ENCODE results near the gene CDHR3.

Gene CDHR3

DNA sequence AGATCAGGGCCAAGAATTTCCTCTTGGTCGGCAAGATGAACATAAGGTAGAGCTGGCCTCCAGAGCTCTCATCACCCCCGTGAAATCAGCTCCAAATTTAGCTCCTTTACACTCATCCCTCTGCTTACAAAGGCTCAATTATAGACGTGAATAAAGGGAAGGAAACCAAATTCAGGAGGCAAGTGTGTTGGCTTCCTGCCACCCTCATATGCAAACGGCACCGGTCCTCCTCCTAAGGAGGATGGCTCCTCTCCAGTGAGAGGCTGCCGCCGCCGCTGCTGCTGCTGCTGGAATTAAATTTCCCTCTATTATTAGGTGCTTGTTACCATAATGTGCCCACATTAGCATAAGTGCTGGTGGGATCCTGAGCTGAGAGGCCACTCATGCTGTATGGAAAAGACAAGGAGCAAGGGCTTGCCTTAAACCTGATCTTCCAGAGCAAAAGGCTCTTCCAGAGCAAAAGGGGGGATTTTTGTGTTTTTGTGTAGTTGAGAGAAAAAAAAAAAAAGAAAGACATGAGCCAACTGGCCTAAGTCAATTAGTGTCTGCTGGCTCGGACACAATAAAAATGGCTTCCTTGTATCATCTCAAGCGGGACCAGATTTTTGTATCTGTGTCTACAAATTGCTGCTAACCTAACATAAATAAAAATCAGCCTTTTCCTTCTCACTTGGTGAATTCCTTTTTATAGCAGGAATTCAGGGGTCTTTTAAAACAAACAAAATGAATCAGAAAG, 68.4 kb downstream of the CDHR3 start:
- peak; percentile 67 for DNase-seq

DNA sequence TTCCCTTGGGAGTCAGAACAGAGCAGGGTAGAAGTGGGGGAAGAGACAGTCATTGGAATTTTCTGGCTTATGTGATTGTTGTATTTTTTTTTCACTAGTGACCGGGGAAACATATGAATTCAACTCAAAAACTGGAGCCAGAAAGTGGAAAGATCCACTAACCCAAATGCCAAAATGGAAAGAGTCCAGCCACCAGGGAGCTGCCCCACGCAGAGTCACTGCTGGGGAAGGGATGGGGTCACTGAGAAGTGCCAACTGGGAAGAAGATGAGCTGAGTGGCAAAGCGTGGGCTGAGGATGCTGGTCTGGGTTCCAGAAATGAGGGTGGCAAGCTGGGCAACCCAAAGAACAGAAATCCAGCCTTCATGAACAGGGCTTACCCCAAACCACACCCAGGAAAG, 69.2 kb downstream of the CDHR3 start:
- no peak for DNase-seq

DNA sequence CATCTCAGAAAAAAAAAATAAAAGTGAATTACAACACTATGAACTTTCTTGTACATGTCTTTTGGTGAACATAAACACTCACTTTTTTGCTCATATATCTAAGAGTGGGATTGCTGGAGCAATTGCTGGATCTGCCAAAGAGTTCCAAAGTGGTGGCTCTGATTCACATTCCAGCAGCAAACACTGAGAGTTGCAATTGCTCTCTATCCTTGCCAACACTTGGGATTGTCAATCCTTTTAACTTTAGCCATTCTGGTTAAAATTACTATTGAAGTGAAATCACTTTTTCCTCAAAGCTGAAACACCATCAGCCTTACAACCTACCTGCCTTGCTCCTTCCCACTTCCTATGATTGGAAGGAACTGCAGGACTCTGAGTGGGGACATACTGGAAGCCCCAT, 70.7 kb downstream of the CDHR3 start:
- DNase-seq = no peak

DNA sequence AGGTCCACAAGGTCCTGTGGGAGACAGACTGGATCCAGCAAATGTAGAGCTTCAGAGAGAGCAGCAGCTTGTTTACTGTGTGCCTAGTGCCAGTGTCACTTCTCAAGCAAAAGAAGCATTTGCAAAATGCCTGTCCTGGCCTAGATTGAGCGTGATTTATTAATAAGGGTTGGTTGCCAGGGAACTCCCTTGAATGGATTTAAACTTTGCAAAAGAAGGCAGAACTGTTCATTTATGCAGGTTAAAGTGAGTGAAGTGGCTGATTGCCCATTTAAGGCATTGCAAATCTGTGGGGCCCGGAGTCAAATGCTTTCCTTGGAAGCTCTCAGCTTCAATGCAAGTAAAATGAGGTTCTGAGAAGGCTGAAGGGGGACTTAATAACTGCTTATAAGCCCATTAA, 71.3 kb downstream of the CDHR3 start:
- DNase-seq = peak; percentile 82

DNA sequence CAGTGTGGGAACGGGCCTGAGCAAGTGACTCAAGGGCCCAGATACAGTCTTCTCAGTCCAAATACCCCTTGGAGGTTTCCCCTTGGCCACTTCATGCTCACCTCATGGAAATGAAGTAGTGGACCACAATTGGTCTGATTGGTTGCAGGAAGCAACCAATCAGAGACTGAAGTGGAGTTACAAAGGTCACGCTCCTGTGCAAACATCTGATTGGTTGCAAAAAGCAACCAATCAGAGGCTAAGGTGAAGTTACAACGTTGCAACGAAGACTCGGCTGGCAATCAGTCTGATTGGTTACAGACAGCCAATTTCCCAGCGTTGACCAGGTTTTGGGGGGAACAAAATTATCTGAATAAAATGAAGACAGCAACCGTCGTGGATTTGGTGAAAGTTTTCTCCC, 72.5 kb downstream of the CDHR3 start:
- no peak for DNase-seq

DNA sequence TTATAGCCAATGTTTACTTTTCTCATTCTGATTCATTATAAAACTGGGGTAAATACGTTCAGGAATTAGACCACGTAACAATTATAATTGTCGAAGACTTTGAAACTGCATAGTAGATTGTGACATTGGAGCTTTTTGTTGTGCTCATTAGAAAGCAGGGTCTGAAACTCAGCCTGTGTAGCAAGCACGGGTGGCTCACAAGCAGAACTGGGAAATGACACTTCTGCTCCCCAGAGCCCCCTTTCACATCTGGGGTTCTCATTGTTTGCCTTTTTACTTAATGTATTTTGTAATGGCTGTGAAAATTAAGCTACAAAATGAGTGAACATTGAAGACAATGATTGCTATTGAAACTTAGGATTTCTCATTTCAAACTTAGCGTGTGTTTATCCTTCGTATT, 72.9 kb downstream of the CDHR3 start:
- no peak for DNase-seq

DNA sequence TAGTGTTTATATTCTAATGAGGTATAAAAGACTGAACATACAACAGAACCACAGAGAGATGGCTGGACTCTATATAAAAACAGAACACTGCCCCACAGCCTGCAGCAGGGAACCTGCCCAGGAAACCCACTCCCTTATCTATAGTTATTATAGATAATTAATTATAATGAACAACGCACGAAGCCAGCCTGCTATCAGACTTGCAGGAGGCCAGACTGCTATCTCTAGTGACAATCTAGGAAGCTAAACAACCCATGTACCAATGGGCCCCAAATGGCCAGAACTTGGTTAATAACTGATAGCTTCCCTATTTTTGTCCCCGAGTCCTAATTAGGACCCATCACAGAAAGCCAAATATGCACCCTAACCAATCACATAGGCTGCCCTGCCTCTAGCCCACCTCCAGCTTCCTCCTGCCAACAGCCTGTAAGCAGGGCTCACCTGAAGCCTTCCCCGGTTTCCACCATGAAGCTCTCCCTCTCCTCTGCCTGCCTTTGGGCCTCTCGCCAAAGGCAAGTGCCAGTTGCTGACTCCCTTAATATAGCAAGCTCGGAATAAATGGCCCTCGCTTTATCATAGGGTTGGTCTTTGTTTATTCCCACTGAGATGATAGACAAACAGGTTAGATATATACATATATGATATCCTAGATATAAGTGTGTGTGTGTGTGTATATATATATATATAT, 74.6 kb downstream of the CDHR3 start:
- DNase-seq = no peak

DNA sequence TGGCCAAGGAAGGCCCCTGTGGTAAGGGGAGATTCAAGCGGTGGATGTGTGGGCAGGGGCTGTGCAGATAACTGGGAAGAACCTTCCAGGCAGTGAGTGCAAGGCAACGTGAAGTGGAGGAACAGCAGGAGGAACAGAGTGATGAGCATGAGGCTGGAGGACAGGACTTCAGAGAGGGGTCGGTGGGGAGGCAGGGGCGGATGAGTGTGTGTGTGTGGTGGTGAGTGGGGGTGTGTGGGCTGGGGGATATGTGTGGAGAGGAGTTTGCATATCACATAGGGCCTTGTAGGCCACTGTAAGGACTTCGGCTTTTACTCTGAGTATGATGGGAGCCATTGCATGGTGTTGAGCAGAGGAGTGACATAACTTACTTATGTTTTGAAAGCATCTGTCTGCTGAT, 75.2 kb downstream of the CDHR3 start:
- DNase-seq = no peak

DNA sequence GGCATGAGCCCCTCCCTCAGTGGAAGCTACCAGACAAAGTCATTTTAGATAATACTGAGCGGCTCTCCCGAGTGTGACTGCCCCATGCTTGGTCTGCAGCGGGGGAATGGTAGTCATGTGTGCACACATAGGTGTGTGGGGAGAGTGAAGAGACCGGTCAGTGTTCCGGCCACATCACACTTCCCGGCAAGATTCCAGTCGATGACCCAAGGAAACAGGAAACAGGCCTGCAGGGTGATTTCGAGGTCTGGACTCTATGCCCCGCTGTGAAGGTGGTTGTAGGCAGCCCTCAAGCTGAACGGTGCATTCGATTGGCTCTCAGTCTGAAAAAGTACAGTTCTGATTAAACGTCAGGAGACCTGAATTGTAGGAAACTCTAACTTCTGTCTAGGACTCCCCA, 75.9 kb downstream of the CDHR3 start:
- DNase-seq = no peak

DNA sequence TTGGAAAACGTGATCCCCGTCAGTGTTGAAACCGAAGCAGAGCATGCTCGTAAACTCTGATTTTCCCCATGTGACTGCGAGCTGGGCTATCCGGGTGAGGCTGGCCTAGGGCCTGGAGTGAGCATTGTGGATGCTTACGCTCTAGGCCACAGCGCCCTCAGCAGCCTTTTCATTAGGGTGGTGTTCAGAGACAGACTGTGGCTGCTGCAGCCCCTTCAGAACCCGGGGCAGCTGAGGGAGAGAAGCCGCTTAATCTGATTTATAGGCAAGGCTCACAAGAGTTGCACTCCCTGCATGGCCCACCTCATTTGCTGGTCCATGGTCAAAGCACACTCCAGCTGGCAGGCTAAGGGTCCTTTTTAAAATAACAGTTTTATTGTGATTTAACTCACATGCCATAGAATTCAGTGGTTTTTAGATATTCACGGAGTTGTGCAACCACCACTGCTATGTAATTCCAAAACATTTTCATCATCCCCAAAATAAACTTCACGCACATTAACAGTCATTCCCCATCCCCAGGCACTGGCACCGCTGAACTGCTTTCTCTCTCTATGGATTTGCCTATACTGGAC, 76.5 kb downstream of the CDHR3 start:
- DNase-seq = peak; percentile 90

DNA sequence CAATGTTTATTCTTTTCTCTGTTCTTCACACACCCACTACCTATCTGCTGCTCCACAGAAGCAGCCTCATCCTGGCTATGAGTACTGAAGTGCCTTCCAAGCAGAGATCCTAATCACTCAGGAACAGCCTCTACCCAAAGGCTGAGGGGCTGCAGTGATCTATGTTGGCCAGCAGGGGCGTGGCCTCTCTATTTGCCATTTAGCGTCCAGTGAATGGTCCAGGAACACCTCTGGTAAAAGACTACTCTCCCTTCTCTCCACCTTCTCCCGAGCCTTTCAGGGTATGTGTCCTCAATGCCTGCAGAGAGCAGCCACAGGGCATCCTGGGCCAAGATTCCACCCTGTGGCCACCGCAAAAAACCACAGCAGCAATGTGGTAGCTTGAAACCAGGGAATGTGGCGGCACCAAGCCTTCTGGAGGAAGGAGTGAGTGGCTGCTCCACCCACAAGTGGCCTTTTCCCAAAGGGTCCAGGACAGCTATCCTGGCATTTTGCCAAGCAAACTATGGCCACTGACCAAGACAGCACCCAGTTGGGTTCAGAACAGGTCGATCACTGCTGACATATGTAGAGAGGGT, 78.2 kb downstream of the CDHR3 start:
- DNase-seq = peak; percentile 82

DNA sequence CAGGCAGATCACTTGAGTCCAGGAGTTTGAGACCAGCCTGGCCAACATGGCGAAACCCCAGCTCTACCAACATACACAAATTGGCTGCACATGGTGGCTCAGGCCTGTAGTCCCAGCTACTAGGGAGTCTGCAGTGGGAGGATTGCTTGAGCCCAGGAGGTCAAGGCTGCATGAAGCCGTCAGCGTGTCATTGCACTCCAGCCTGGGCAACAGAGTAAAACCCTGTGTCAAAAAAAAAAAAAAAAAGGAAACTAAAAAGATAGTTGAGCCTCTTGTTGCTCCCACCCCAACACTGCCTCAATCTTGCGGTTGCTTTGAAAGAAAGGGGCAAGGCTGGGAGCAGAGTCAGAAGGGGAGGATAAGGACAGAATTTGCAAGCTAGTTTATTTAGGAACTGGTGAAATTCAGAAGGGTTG, 79.1 kb downstream of the CDHR3 start:
- DNase-seq = no peak

DNA sequence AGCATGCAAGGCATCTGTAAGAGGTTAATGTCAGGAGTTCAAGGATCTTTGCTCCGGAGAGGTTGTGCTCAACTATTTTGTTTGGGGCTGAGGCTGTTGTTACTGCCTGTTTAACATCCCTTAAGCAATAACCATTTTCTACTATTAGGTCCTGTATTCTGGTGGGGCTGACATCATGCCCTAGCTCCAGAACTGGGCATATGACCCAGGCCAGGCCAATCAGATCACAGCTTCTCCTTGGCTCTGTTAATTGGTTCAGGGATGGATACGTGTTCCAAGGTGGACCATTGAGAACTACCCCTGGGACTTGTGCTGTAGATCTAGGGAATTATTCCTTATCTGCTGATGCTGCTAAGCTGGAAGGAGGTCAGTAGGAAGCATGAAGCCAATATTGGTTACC, 82.1 kb downstream of the CDHR3 start:
- peak; percentile 24 for DNase-seq

DNA sequence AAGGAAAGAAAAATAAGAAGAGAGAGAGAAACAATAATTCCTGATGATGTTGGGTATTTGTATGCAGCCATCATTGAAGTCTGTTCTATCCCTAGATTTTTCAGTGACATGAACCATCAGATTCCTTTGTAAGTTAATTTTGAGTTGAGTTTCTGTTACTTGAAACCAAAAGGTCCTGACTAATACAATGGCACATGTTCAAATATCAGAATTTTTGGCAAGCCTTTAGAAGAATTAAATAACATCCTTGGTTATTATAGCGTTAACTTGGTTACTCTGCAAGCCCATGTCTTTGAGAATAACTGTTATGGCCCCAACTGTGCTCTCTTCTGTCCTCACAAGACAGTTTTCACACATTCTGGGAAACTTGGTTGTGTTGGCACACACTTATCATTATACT, 82.5 kb downstream of the CDHR3 start:
- DNase-seq = no peak

DNA sequence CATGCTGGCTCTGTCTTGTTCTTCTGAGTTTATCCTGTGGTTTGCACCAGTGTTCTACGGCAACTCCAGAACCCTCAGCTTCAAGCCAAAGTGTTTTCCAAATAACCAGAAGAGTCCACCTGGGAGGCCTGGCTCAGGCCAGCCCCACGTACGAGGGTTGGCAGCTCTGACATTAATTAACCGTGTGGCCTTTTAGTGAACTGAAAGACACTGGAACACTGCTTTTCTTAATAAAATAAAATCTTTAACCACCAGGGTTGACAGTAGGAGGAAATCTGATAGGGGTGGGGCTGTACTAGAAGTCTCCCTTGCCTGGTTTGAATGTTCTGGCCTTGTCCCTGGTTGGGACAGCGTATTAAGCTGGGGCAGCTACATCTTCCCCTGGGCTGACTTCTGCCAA, 84.1 kb downstream of the CDHR3 start:
- no peak for DNase-seq

DNA sequence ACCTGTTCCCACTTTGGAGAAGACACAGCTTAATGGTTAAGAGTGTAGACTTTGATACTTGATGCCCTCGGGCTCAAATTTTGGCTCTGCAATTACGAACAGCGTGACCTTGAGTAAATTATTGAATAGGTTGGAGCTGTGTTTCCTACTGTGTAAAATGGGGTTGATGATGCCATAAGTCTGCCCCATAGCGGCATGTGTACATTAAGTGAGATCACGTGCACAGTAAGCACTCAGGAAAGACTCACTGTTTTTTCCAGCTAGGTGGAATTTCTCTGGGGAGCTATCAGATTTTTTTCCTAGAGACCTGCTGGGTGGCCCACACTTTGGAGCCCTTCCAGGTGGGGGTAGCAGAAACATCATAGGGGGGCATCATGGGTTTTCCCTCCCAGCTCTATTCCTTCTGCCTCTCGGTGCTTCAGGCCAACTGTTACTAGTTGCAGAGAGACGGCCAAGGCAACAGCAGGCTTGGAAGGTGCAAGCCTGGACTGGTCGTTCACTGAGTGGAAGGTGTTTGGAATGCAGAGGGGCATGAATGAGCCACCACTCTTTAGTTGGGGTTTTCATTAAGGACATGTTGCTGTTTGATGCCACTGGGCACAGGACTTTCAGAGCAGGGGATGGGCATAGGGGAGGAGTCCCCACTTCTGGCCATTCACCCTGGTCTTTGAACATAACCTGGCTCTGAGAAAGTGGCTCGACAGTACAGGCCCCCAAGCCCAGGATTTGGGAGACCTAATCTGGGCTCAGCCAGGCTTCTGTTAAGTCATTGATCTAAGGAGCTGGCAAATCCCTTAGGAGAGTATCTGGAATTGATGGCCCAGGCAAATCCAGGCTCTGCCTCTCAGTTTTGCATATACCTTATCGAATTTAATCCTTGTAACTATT, 85.0 kb downstream of the CDHR3 start:
- DNase-seq = peak; percentile 71

DNA sequence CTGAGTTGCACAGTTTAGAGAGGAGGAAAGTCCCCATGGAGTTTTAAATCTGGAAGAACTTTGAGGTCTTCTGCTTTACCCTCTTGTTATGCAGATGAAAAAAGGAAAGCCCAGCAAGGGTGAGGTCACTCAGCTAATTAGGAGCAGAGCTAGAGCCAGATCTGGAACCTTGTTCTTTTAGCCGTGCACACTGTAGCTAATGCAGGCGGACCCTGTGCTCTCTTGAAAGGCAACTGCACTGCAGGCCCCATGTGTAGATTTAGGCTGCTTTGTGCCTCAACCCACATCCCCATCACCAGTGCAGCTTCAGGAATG, 85.6 kb downstream of the CDHR3 start:
- DNase-seq = no peak

DNA sequence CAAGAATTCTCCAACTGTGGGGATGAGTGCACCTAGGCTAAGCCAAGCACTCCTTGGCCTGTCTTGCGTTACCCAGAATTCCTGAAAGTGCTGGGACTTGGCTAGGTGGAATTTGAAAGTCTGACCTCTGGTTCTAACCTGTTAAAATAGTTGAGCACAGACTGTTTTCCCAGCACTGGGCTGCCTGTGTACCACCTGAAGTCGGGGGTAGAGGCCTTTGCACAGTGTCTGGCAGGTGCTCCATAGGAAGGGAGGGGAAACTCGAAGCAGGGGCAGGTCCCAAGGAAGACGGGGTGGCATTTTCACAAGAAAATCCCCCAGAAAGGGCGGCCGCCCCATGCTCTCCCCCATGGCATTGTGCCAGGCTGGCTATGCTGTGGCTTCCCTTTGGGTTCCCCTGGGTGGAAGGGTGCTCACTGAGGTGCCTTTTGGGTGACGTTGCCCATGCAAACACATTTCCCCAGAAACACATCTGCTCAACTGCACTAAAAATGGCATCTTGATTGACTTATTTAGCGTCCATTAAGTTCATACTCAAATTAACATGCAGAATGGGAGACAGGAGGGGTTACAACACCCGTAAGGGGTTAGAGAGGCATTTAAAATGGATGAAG, 86.2 kb downstream of the CDHR3 start:
- no peak for DNase-seq

DNA sequence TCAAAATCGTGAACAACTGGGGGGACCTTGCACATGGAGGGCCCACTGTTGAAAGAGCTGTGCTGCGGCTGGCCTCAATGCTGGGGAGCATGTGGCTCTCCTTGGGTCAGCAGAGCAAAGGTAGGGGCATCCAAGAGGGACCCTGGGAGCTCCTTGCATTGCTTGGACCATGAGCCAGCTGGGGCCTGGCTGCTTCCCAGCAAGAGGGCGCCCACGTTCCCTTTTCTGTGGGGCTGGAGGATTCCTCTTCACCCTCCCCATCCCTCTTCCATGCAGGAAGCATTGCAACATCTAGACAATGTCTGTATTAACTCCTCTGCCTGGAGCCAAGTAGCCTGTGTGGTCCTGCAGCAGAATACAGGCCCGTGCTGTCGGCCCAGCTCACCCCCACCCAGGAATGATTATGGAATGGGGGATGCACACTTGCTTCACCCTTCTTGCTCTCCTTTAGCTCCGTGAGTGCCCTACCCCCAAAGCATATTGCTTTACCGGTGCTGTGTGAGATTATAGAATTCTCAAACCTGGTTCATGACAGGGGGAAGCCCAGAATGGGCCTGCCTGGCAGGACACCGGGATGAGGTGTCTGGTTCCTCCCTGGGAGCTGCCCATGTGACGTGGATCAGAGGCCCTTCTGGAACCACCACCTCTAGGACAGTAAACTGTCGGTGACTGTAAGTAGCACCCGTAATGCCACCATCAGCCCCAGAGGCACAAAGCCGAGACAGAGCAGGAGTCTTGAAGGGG, 87.1 kb downstream of the CDHR3 start:
- DNase-seq = peak; percentile 37

DNA sequence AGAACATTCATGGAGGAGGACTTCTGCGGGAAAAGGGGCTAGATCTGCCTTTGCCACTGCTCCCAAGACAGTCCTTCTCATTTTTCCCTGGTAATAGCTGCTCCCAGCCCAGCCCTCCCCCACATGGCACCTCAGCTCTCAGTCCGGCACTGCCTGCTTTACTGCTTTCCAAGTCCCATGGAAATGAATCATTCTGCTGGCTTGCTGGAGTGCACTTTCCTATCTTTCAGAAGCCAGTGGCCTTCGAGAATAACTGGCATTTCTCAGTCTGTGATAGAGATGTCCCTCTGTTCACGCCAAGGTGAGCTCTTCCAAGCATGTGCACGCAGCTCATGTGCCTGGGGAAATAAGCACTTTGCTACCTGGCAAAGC, 87.7 kb downstream of the CDHR3 start:
- DNase-seq = no peak

DNA sequence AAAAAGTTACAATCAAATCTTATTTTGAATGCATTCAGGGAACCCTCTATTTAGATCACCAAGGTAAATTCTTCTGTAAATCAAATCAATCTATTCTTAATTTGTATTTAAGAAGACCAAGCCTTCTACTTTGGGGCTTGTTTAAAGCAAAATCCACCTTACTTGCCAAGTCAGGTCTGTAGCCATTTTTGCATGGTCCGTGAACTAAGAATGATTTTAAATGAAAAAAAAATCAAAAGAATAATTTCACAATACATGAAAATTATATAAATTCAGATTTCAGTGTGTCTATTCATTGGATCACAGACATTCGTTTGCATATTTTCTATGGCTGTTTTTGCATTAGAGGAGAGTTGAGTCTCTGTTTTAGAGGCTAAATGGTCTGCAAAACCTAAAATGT, 89.6 kb downstream of the CDHR3 start:
- no peak for DNase-seq

DNA sequence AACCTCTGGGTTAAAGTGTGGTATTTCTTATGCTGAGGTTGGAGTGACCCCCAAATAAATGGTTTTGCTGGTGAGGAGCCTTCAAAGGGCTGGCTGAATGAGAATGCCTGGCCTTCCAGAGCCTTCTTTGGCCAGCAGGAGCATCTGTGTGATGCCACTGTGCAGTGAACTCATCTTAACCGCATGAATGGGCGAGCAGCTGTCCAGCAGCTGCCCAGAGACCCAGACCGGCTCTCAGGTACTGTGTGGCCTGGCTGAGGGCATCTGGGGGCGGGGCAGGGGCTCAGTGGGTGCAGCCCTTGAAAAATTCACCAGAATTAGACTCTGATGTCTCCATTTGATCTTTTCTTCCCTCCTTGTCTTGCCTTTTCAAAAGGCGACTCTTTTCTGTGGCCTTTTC, 90.0 kb downstream of the CDHR3 start:
- DNase-seq = no peak

Data from NCI-H82 (cell line).